B cell (primary cell): ENCODE data around the gene DCUN1D1.

Source experiments
- EZH2 ChIP-seq: IDR thresholded peaks from 2 replicates; pipeline ENCODE4 v1.6.1; 2012; ENCODE audit warnings: borderline replicate concordance, low read depth, mild to moderate bottlenecking, moderate library complexity, low read length; ENCODE audit not compliant: insufficient read depth, poor library complexity, severe bottlenecking
- TF ChIP-seq, protein P1 (sequence below): fragments of 200-600 bp; IDR thresholded peaks from one replicate; pipeline ENCODE4 v1.8.0; 2022; ENCODE audit warnings: antibody characterized with exemption, mild to moderate bottlenecking

DNA sequence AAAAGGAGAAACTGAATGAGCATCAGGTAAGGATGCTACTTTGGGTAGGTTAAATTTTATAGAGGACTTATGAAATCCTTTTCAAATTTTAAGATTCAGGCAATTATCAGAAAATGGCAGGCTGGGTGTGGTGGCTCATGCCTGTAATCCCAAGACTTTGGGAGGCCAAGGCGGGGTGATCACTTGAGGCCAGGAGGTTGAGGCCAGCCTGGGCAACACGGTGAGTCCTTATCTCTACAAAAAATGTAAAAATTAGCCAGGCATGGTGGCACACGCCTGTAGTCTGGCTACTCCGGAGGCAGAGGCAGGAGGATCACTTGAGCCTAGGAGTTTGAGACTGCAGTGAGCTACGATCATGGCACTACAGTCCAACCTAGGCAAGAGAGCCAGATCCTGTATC is 23.1 kb downstream of the DCUN1D1 start:
- TF ChIP-seq, protein P1, sequence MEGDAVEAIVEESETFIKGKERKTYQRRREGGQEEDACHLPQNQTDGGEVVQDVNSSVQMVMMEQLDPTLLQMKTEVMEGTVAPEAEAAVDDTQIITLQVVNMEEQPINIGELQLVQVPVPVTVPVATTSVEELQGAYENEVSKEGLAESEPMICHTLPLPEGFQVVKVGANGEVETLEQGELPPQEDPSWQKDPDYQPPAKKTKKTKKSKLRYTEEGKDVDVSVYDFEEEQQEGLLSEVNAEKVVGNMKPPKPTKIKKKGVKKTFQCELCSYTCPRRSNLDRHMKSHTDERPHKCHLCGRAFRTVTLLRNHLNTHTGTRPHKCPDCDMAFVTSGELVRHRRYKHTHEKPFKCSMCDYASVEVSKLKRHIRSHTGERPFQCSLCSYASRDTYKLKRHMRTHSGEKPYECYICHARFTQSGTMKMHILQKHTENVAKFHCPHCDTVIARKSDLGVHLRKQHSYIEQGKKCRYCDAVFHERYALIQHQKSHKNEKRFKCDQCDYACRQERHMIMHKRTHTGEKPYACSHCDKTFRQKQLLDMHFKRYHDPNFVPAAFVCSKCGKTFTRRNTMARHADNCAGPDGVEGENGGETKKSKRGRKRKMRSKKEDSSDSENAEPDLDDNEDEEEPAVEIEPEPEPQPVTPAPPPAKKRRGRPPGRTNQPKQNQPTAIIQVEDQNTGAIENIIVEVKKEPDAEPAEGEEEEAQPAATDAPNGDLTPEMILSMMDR = no peak
- TF ChIP-seq EZH2 = no peak
